Measurements from ENCODE around the gene MORN1.

Gene MORN1

DNA sequence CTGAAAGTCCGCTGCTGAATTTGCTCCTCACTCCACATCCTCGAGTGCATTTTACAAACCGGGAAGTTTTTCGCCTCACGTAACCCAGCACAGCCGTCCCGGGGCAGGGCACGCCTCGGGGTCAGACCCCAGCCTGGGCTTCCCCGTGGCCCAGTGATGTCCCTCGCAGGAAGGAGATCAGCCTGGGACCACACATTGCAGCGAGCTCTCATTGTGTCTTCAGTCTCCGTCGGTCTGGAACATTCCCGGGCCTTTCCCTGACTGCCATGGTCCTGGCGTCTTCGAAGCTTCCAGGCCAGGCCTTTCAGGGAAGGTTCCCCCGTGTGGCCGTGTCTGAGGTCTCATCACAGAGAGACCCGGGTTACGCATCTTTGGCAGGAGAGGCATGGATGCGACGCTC lies 43.5 kb downstream of the MORN1 start (continued):
- TF ChIP-seq, protein P1, sequence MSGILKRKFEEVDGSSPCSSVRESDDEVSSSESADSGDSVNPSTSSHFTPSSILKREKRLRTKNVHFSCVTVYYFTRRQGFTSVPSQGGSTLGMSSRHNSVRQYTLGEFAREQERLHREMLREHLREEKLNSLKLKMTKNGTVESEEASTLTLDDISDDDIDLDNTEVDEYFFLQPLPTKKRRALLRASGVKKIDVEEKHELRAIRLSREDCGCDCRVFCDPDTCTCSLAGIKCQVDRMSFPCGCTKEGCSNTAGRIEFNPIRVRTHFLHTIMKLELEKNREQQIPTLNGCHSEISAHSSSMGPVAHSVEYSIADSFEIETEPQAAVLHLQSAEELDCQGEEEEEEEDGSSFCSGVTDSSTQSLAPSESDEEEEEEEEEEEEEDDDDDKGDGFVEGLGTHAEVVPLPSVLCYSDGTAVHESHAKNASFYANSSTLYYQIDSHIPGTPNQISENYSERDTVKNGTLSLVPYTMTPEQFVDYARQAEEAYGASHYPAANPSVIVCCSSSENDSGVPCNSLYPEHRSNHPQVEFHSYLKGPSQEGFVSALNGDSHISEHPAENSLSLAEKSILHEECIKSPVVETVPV (CRISPR knock-in tag; IDR thresholded peaks at IDR 0.05), result no peak
- TF ChIP-seq, protein P2, sequence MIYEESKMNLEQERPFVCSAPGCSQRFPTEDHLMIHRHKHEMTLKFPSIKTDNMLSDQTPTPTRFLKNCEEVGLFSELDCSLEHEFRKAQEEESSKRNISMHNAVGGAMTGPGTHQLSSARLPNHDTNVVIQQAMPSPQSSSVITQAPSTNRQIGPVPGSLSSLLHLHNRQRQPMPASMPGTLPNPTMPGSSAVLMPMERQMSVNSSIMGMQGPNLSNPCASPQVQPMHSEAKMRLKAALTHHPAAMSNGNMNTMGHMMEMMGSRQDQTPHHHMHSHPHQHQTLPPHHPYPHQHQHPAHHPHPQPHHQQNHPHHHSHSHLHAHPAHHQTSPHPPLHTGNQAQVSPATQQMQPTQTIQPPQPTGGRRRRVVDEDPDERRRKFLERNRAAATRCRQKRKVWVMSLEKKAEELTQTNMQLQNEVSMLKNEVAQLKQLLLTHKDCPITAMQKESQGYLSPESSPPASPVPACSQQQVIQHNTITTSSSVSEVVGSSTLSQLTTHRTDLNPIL (CRISPR knock-in tag; IDR thresholded peaks at IDR 0.05; ENCODE audit: low read depth), result no peak
- TF ChIP-seq ZFP30 (CRISPR knock-in tag; IDR thresholded peaks at IDR 0.05) (no peak), ARNTL (CRISPR knock-in tag; IDR thresholded peaks at IDR 0.05; ENCODE audit: borderline replicate concordance, low read depth) (no peak), ZNF70 (CRISPR knock-in tag; IDR thresholded peaks at IDR 0.05) (no peak), ZNF565 (CRISPR knock-in tag; conservative IDR thresholded peaks at IDR 0.05; ENCODE audit: low read depth) (no peak)
- TF ChIP-seq, protein P3, sequence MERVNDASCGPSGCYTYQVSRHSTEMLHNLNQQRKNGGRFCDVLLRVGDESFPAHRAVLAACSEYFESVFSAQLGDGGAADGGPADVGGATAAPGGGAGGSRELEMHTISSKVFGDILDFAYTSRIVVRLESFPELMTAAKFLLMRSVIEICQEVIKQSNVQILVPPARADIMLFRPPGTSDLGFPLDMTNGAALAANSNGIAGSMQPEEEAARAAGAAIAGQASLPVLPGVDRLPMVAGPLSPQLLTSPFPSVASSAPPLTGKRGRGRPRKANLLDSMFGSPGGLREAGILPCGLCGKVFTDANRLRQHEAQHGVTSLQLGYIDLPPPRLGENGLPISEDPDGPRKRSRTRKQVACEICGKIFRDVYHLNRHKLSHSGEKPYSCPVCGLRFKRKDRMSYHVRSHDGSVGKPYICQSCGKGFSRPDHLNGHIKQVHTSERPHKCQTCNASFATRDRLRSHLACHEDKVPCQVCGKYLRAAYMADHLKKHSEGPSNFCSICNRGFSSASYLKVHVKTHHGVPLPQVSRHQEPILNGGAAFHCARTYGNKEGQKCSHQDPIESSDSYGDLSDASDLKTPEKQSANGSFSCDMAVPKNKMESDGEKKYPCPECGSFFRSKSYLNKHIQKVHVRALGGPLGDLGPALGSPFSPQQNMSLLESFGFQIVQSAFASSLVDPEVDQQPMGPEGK (CRISPR knock-in tag; IDR thresholded peaks at IDR 0.05; ENCODE audit: borderline replicate concordance), result no peak

DNA sequence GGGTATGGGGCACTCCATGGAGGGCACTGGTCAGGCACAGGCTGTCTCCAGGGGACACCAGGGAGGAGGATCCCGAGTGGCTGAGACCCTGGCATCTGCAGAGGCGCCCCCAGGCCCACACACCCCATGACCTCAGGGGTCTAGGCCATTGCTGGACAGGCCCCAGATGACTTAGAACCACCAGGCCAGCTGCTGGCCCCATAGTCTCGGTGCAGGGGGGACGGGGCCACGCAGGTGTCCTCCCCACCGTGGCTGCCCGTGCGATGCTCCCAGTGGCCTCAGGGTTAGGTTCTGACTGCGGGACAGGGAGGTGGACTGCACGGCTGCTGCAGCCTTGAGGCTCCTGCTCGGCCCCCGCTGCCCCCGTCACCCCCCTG lies 44.0 kb downstream of the MORN1 start:
- TF ChIP-seq, protein P4, sequence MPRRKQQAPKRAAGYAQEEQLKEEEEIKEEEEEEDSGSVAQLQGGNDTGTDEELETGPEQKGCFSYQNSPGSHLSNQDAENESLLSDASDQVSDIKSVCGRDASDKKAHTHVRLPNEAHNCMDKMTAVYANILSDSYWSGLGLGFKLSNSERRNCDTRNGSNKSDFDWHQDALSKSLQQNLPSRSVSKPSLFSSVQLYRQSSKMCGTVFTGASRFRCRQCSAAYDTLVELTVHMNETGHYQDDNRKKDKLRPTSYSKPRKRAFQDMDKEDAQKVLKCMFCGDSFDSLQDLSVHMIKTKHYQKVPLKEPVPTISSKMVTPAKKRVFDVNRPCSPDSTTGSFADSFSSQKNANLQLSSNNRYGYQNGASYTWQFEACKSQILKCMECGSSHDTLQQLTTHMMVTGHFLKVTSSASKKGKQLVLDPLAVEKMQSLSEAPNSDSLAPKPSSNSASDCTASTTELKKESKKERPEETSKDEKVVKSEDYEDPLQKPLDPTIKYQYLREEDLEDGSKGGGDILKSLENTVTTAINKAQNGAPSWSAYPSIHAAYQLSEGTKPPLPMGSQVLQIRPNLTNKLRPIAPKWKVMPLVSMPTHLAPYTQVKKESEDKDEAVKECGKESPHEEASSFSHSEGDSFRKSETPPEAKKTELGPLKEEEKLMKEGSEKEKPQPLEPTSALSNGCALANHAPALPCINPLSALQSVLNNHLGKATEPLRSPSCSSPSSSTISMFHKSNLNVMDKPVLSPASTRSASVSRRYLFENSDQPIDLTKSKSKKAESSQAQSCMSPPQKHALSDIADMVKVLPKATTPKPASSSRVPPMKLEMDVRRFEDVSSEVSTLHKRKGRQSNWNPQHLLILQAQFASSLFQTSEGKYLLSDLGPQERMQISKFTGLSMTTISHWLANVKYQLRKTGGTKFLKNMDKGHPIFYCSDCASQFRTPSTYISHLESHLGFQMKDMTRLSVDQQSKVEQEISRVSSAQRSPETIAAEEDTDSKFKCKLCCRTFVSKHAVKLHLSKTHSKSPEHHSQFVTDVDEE (CRISPR knock-in tag; IDR thresholded peaks at IDR 0.05), result no peak
- TF ChIP-seq SNAI2 (CRISPR knock-in tag; IDR thresholded peaks at IDR 0.05) (no peak), OSR1 (CRISPR knock-in tag; IDR thresholded peaks at IDR 0.05) (no peak), ZNF8 (CRISPR knock-in tag; IDR thresholded peaks at IDR 0.05) (no peak), ZNF565 (CRISPR knock-in tag; conservative IDR thresholded peaks at IDR 0.05; ENCODE audit: low read depth) (no peak), ESRRG (CRISPR knock-in tag; IDR thresholded peaks at IDR 0.05) (no peak), CSDC2 (CRISPR knock-in tag; IDR thresholded peaks at IDR 0.05) (no peak), PPARA (CRISPR knock-in tag; IDR thresholded peaks at IDR 0.05; ENCODE audit: borderline replicate concordance) (no peak), ZFP30 (CRISPR knock-in tag; IDR thresholded peaks at IDR 0.05) (no peak), ZFP3 (CRISPR knock-in tag; IDR thresholded peaks at IDR 0.05) (no peak), ARNTL (CRISPR knock-in tag; IDR thresholded peaks at IDR 0.05; ENCODE audit: borderline replicate concordance, low read depth) (no peak), ZC3H10 (CRISPR knock-in tag; IDR thresholded peaks at IDR 0.05) (no peak), TOX (CRISPR knock-in tag; IDR thresholded peaks at IDR 0.05; ENCODE audit: borderline replicate concordance) (no peak), TCF4 (CRISPR knock-in tag; IDR thresholded peaks at IDR 0.05; ENCODE audit: borderline replicate concordance) (no peak), ISL1 (CRISPR knock-in tag; IDR thresholded peaks at IDR 0.05) (no peak)
- TF ChIP-seq, protein P5, sequence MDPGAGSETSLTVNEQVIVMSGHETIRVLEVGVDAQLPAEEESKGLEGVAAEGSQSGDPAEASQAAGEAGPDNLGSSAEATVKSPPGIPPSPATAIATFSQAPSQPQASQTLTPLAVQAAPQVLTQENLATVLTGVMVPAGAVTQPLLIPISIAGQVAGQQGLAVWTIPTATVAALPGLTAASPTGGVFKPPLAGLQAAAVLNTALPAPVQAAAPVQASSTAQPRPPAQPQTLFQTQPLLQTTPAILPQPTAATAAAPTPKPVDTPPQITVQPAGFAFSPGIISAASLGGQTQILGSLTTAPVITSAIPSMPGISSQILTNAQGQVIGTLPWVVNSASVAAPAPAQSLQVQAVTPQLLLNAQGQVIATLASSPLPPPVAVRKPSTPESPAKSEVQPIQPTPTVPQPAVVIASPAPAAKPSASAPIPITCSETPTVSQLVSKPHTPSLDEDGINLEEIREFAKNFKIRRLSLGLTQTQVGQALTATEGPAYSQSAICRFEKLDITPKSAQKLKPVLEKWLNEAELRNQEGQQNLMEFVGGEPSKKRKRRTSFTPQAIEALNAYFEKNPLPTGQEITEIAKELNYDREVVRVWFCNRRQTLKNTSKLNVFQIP (CRISPR knock-in tag; IDR thresholded peaks at IDR 0.05; ENCODE audit: borderline replicate concordance, low read depth), result no peak
- TF ChIP-seq, protein P3 (CRISPR knock-in tag; IDR thresholded peaks at IDR 0.05; ENCODE audit: borderline replicate concordance), result no peak
- TF ChIP-seq, protein P1 (CRISPR knock-in tag; IDR thresholded peaks at IDR 0.05), result no peak
- TF ChIP-seq, protein P2 (CRISPR knock-in tag; IDR thresholded peaks at IDR 0.05; ENCODE audit: low read depth), result no peak
- no peak for ATAC-seq
